Measurements from ENCODE around the gene TOP1. TPM values are rescaled to one million over a fixed set of nuclear protein-coding genes. Genes with fewer than 3 reads are reported as not detected.
A peak's percentile ranks its signal among the peaks of the same experiment; 100 is the strongest.

TOP1 gene
- total RNA-seq (2011; cell fraction: chromatin; rRNA removed; ENCODE audit: low replicate concordance), result 9.4 and 30.0 TPM in 2 replicates
- total RNA-seq (2011; cell fraction: nucleolus; rRNA removed), result 7.2 and 9.3 TPM in 2 replicates
- total RNA-seq (2011; cell fraction: nucleoplasm; rRNA removed), result 10.3 and 14.0 TPM in 2 replicates
- 26.0 and 26.7 TPM in 2 replicates for total RNA-seq (2014; rRNA removed)
- 44.6 and 46.7 TPM in 2 replicates for total RNA-seq (2014; rRNA removed; fragmentation: Illumina TruSeq; extraction: Trizol)
- 38.6 and 39.6 TPM in 2 replicates for total RNA-seq (2015; rRNA removed; fragmentation: Illumina TruSeq; extraction: Trizol)
- 86.0 and 95.6 TPM in 2 replicates for total RNA-seq (2021)
- 17.3 and 26.4 TPM in 2 replicates for polyA plus RNA-seq (2011; rRNA removed)
- 6.0 and 13.1 TPM in 2 replicates for polyA plus RNA-seq (2011; cell fraction: cytosol; rRNA removed)
- 16.4 and 19.7 TPM in 2 replicates for polyA plus RNA-seq (2011; cell fraction: nucleus; rRNA removed)
- 68.8 and 90.2 TPM in 2 replicates for polyA plus RNA-seq (2012)
- 101 and 127 TPM in 2 replicates for polyA plus RNA-seq (2014; fragmentation: Illumina TruSeq; extraction: Trizol)
- 10 to 100 TPM; 29.2 to 38.2 TPM for polyA plus RNA-seq (2014; fragmentation: Nextera tagmentation; extraction: Ambion mirVana)
- 40.9 and 50.4 TPM in 2 replicates for polyA plus RNA-seq (2014; rRNA removed)
- polyA minus RNA-seq (2011; rRNA and poly(A)+ RNA removed), result 30.9 and 35.0 TPM in 2 replicates
- 43.7 and 44.8 TPM in 2 replicates for polyA minus RNA-seq (2011; cell fraction: cytosol; rRNA and poly(A)+ RNA removed)
- polyA minus RNA-seq (2011; cell fraction: nucleus; rRNA and poly(A)+ RNA removed), result 9.3 and 13.1 TPM in 2 replicates
- percentile 92 among the genes with signal in this experiment for Bru-seq, nascent RNA
- percentile 91 among the genes with signal in this experiment for BruChase-seq, experiment 1, labeled RNA remaining after a 2-hour chase
- BruChase-seq, experiment 2, labeled RNA remaining after a 6-hour chase, result percentile 92 among the genes with signal in this experiment
- long read RNA-seq, experiment 1, transcript TOP1-201 (21 exons, 3,738 nt), result major isoform, 69 of 208 reads
- long read RNA-seq, experiment 1, partial matches to known transcripts, result 129 of 208 reads
- long read RNA-seq, experiment 1, other reads (novel, unspliced or antisense), result 10 of 208 reads
- long read RNA-seq, experiment 2, transcript TOP1-201 (21 exons, 3,738 nt), result major isoform, 6 of 49 reads
- long read RNA-seq, experiment 2, partial matches to known transcripts, result 38 of 49 reads
- long read RNA-seq, experiment 2, other reads (novel, unspliced or antisense), result 5 of 49 reads
- long read RNA-seq, experiment 3, partial matches to known transcripts, result 69 of 72 reads
- long read RNA-seq, experiment 3, other reads (novel, unspliced or antisense), result 2 of 72 reads

DNA sequence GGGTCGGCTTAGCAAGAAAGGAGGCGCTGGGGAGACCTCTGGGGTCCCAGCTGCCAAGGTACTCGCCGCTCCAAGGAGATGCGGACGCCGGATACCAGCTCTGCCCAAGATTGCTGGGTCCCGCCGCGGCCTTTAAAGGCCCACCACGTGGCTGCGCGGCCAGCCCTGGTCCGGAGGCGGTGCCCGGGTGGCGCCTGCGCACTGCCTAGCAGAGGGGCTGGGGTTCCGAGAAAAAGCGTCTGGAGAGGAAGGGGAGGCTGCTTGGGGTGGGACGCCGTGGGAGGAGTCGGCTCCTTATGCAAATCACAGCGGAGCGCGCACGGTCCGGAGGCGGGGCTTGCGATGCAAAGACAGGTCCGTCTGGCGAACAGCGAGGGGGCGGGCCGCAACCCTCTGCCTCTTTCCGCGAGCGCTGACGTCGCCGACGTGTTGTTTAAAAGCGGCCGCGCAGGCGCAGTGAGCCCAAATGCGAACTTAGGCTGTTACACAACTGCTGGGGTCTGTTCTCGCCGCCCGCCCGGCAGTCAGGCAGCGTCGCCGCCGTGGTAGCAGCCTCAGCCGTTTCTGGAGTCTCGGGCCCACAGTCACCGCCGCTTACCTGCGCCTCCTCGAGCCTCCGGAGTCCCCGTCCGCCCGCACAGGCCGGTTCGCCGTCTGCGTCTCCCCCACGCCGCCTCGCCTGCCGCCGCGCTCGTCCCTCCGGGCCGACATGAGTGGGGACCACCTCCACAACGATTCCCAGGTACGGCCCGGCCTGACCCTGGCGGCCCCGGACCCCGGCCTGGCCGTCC is at the start of gene TOP1:
TOP1 (plus strand) TSS at position 464 of the 791 bp plus-strand sequence; CDS start at position 710, 246 bp downstream.
- peak; percentile 93 for FAIRE-seq
- WGBS (ENCODE audit: insufficient coverage, low coverage, missing lambda C conversion rate), result 1% methylated on average over 54 of the region's 85 CpGs
- TF ChIP-seq PKNOX1 (IDR thresholded peaks at IDR 0.05) (peak; percentile 75), CBX8 (IDR thresholded peaks at IDR 0.05; ENCODE audit: borderline replicate concordance, extremely low read depth, low read depth, low read length, poor library complexity, severe bottlenecking) (no peak), ZC3H4 (CRISPR knock-in tag; IDR thresholded peaks at IDR 0.05; ENCODE audit: borderline replicate concordance) (no peak), KAT7 (CRISPR knock-in tag; IDR thresholded peaks at IDR 0.05; ENCODE audit: borderline replicate concordance) (peak; percentile 82; the same call in 1 of the 2 replicates), ATF1 (CRISPR knock-in tag; IDR thresholded peaks at IDR 0.05) (no peak), ATF1 (tag; IDR thresholded peaks at IDR 0.05) (peak; percentile 91), NKRF (IDR thresholded peaks at IDR 0.05; ENCODE audit: borderline replicate concordance) (peak; percentile 95; the same call in 1 of the 2 replicates), POLR2H (tag; IDR thresholded peaks at IDR 0.05; ENCODE audit: low read depth) (peak; percentile 77), NEUROD1 (IDR thresholded peaks at IDR 0.05; ENCODE audit: borderline replicate concordance, low read depth, low read length, partially characterized antibody) (no peak)

More for the DNA sequence above, at the start of gene TOP1:
- no TSS peak for BruUV-seq (replicated peaks)
- intact Hi-C loops (cut with micrococcal nuclease) (loop anchor here (2.0 kb wide), 2 partner anchors 38 to 58 kb away; no protein-coding TSS in a partner anchor), in situ Hi-C loops (cut with MboI) (no loop called here)
- H4K20me1 ChIP-seq (replicated peaks; ENCODE audit: control insufficient read depth, insufficient read depth, low read length), result peaks cover 25% of the 10 kb centered on the region
- peak within 1 kb of the TSS; percentile 92 to 99 for H3K9ac ChIP-seq (ENCODE audit: insufficient read depth in 1 of 2, low read depth in 2 of 2, low read length in 2 of 2)
- no peaks in the 10 kb centered on the region for H3K27me3 ChIP-seq (ENCODE audit: control insufficient read depth in 2 of 2, insufficient read depth in 2 of 2, low read length in 2 of 2)
- peak within 1 kb of the TSS; percentile 90 for H3K4me3 ChIP-seq
- H3K36me3 ChIP-seq (ENCODE audit: control insufficient read depth, insufficient read depth, low read length), result peaks cover 25% of the 10 kb centered on the region
- ATAC-seq (peak; percentile 92), DNase-seq (ENCODE audit: extremely low read depth in 1 of 4, low spot score in 3 of 4) (peak; percentile 99 to 100 (median 99))
- H3K79me2 ChIP-seq (ENCODE audit: control insufficient read depth, insufficient read depth, low read length), result peaks cover 56% of the 10 kb centered on the region
- H3K9me1 ChIP-seq (ENCODE audit: control insufficient read depth, insufficient read depth, low read length), result no peaks in the 10 kb centered on the region
- H2AFZ ChIP-seq (ENCODE audit: low read depth, low read length), result peak within 1 kb of the TSS; percentile 63
- ChIA-PET POLR2A (interaction anchor here (0.8 to 8.3 kb wide), 9 partner anchors 9 to 44 kb away, joined by 3 to 125 read pairs (median 3); no protein-coding TSS in a partner anchor), CTCF (ENCODE audit: low intra/inter-chr PET ratio) (interaction anchor here (0.6 kb wide), 1 partner anchor 1507 kb away, joined by 3 read pairs; no protein-coding TSS in a partner anchor)
- H3K4me1 ChIP-seq (replicated peaks in 1 of 2; ENCODE audit: control insufficient read depth in 2 of 2, insufficient read depth in 2 of 2, low read length in 2 of 2), result peaks cover 18 to 29% of the 10 kb centered on the region in 2 experiments
- peak within 1 kb of the TSS; percentile 90 for H3K27ac ChIP-seq (ENCODE audit: extremely low read depth, low read depth, low read length)
- no peaks in the 10 kb centered on the region for H3K9me3 ChIP-seq (replicated peaks; ENCODE audit: control insufficient read depth, insufficient read depth, low read depth, low read length)
- H3K4me2 ChIP-seq (ENCODE audit: insufficient read depth, low read length), result peak within 1 kb of the TSS; percentile 84
